AG10803 (cell line): ENCODE measurements around the gene ANTXRL.
"Not testable (repeated sequence)": the region's sequence is repeated elsewhere in the genome, so short reads cannot be mapped to it uniquely, and the experiment has no call there.

ENCODE experiments used
- DNase-seq: peaks from one replicate; pipeline ENCODE4 v3.0.0; 2010; ENCODE audit warnings: low read depth
- H3K4me3 ChIP-seq: 2 replicates; pipeline ENCODE4 v1.5.1; 2011; ENCODE audit warnings: mild to moderate bottlenecking, low read length, control low read depth
- TF ChIP-seq, protein P1 (sequence below): conservative IDR thresholded peaks from 2 replicates; pipeline ENCODE4 v1.5.1; 2011; ENCODE audit warnings: mild to moderate bottlenecking, low read length, control low read depth, inconsistent platforms

ANTXRL gene

GRCh38 chr10:46301721-46302479 is 15.1 kb downstream of the ANTXRL start:
- DNase-seq: no peak
- H3K4me3 ChIP-seq: no peak overlapping the region
- TF ChIP-seq, protein P1, sequence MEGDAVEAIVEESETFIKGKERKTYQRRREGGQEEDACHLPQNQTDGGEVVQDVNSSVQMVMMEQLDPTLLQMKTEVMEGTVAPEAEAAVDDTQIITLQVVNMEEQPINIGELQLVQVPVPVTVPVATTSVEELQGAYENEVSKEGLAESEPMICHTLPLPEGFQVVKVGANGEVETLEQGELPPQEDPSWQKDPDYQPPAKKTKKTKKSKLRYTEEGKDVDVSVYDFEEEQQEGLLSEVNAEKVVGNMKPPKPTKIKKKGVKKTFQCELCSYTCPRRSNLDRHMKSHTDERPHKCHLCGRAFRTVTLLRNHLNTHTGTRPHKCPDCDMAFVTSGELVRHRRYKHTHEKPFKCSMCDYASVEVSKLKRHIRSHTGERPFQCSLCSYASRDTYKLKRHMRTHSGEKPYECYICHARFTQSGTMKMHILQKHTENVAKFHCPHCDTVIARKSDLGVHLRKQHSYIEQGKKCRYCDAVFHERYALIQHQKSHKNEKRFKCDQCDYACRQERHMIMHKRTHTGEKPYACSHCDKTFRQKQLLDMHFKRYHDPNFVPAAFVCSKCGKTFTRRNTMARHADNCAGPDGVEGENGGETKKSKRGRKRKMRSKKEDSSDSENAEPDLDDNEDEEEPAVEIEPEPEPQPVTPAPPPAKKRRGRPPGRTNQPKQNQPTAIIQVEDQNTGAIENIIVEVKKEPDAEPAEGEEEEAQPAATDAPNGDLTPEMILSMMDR: no peak

- H3K4me3 ChIP-seq, DNase-seq: not testable (repeated sequence)
Measured at GRCh38 chr10:46302765-46303352, 16.1 kb downstream of the ANTXRL start.

DNA sequence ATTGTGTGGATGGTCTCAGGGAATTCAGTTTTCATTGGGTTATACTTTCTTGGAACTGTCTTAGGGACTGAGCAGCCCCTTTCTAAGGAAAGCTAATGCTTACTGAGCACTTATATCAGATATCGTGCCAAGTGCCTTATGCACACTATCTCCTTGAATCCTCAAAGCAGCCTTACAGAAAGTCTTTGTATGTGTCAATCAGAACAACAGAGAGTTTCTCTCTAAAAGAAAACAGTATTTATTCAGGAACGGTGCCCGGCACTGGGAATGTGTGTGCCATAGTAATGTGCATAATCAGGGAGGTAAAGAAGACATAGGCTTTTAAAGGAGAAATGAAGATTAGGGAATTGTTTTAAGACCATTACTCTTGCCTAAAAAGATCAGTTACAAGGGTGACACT is 17.3 kb downstream of the ANTXRL start:
- no peak for DNase-seq
- no peak overlapping the region for H3K4me3 ChIP-seq
- TF ChIP-seq, protein P1: no peak

DNA sequence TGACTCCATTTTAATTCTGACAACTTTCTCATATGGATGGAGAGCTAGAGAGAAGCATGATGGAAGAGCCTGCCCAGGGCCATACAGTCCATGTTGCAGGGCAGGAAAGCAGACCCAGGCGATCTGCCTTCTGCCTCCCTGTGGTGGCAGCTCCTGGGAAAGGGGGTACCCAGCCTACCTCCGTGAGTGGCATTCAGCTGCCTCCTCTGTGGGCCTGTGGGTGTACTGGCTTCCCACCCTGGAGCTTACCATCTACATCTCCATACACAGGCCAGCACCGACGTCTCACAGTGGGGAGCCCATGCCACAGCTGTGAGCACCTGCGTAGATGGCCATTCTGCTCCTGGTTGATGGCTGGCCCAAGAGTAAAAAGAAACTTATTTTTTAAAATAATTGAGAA is 17.9 kb downstream of the ANTXRL start:
- H3K4me3 ChIP-seq, DNase-seq: not testable (repeated sequence)

DNA sequence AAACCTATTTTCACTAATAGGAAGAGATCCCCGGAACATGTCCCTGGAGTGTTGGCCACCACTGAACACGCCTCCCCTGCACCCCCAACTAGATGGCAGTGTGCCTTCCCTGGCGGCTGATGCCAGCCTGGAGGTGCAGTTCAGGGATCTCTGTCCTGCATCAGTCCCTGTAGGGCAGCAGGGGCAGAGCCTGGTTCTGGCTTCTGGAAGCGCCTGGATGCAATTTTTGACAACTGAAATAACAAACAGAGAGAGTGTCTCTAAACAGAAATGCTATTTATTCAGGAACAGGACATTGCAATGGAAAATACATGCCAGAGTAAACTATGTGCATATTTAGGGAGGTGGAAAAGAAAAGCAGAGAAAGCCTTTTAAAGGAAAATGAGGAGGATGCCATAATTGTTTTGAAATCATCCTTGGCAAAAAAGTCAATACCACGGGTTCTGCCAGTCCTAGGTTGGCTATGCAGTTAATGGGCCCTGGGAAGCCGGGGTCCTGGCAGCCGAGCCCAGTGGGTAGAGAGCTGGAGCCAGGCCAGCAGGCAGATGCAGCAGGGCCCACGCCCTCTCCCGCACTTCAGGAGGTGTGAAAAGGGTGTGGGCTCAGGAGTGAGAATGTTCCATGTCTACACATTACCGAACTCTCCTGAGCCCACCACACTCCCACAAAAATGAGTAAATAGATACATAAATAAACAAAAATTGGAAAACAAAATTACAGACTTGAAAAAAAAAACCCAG is 18.5 kb downstream of the ANTXRL start:
- no peak for DNase-seq
- H3K4me3 ChIP-seq: no peak overlapping the region
- TF ChIP-seq, protein P1: no peak

DNA sequence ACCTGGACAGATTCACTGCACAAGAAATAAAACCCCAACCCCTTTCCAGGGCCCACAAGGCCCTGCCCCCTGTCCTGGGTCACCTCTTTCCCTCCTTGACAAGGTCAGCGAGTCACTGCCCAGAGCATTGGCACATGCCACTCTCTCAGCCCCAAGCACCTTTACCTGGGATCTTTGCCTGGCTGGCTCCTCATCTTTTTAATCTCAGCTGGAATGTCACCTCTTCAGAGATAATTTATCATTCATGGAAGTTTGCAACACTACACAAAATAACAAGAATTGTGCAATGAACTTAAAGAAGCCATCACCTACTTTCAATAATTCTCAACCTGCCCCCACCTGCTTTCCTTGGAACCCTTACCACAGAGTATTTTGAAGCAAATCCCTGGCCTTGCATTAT is 19.2 kb downstream of the ANTXRL start:
- TF ChIP-seq, protein P1: no peak
- H3K4me3 ChIP-seq: no peak overlapping the region
- no peak for DNase-seq

- TF ChIP-seq, protein P1: no peak
- H3K4me3 ChIP-seq: no peak overlapping the region
- no peak for DNase-seq
Measured at GRCh38 chr10:46306516-46307184, 19.9 kb downstream of the ANTXRL start.
